GM12878 (cell line): ENCODE results near the gene ACTR1A. TPM values are rescaled to one million over a fixed set of nuclear protein-coding genes. Genes with fewer than 3 reads are reported as not detected.
A peak's percentile ranks its signal among the peaks of the same experiment; 100 is the strongest.

Experiments
- ATF7 ChIP-seq: fragments of 450-650 bp; IDR thresholded peaks from 2 replicates; pipeline ENCODE4 v1.6.1; 2016; ENCODE audit warnings: low read depth, mild to moderate bottlenecking
- CBX5 ChIP-seq: sonication (generic); IDR thresholded peaks from 2 replicates; pipeline ENCODE4 v1.6.1; 2016; ENCODE audit warnings: low read depth, moderate library complexity, mild to moderate bottlenecking, inconsistent platforms
- CREM ChIP-seq: IDR thresholded peaks from 2 replicates; pipeline ENCODE4 v1.6.1; 2014; ENCODE audit warnings: antibody characterized with exemption, low read depth
- CUX1 ChIP-seq: IDR thresholded peaks from 2 replicates; pipeline ENCODE4 v1.6.1; 2012; ENCODE audit warnings: improper control_type of control experiment, low read depth, low read length; ENCODE audit not compliant: insufficient replicate concordance
- E4F1 ChIP-seq: fragments of 450-650 bp; IDR thresholded peaks from 2 replicates; pipeline ENCODE4 v1.6.1; 2018; ENCODE audit warnings: borderline replicate concordance, mild to moderate bottlenecking; ENCODE audit not compliant: partially characterized antibody
- EGR1 ChIP-seq, 2 experiments: IDR thresholded peaks; 1 replicate in 1 of 2; 2 replicates in 1 of 2; pipeline ENCODE4 v1.6.1; 2011 to 2012; ENCODE audit warnings: low read depth in 2 of 2, low read length in 2 of 2, borderline replicate concordance in 1 of 2, mild to moderate bottlenecking in 1 of 2, moderate library complexity in 1 of 2
- MXI1 ChIP-seq: fragments of 150-350 bp; IDR thresholded peaks from 2 replicates; pipeline ENCODE4 v1.6.1; 2011; ENCODE audit warnings: low read depth, mild to moderate bottlenecking, inconsistent platforms, low read length, improper control_type of control experiment
- MYB ChIP-seq: fragments of 150-350 bp; IDR thresholded peaks from 2 replicates; pipeline ENCODE4 v1.6.1; 2014; ENCODE audit warnings: mild to moderate bottlenecking, low read depth, low read length, borderline replicate concordance
- NBN ChIP-seq: fragments of 450-650 bp; IDR thresholded peaks from 2 replicates; pipeline ENCODE4 v1.6.1; 2016
- NFYB ChIP-seq: IDR thresholded peaks from 2 replicates; pipeline ENCODE4 v1.6.1; 2011; ENCODE audit warnings: low read depth, mild to moderate bottlenecking, low read length, improper control_type of control experiment, moderate library complexity; ENCODE audit not compliant: insufficient read depth
- NR2F1 ChIP-seq: fragments of 450-650 bp; conservative IDR thresholded peaks from 2 replicates; pipeline ENCODE4 v1.6.1; 2017; ENCODE audit warnings: mild to moderate bottlenecking
- POU2F2 ChIP-seq: IDR thresholded peaks from 3 replicates; pipeline ENCODE4 v1.6.1; 2011; ENCODE audit warnings: low read depth, mild to moderate bottlenecking, low read length, borderline replicate concordance
- SIN3A ChIP-seq: IDR thresholded peaks from 2 replicates; pipeline ENCODE4 v1.6.1; 2012; ENCODE audit warnings: low read depth, low read length, improper control_type of control experiment
- STAT1 ChIP-seq: fragments of 450-650 bp; conservative IDR thresholded peaks from 2 replicates; pipeline ENCODE4 v1.6.1; 2014; ENCODE audit warnings: antibody characterized with exemption, mild to moderate bottlenecking
- TAF1 ChIP-seq: IDR thresholded peaks from 2 replicates; pipeline ENCODE4 v1.6.1; 2011; ENCODE audit warnings: mild to moderate bottlenecking, low read depth, low read length, borderline replicate concordance
- TARDBP ChIP-seq: IDR thresholded peaks from 2 replicates; pipeline ENCODE4 v1.6.1; 2016; ENCODE audit warnings: borderline replicate concordance
- TBL1XR1 ChIP-seq: IDR thresholded peaks from 2 replicates; pipeline ENCODE4 v1.6.1; 2012; ENCODE audit warnings: low read depth, low read length, improper control_type of control experiment
- TCF12 ChIP-seq: IDR thresholded peaks from 2 replicates; pipeline ENCODE4 v1.6.1; 2011; ENCODE audit warnings: low read depth, mild to moderate bottlenecking, low read length
- ZNF24 ChIP-seq: fragments of 450-650 bp; IDR thresholded peaks from 2 replicates; pipeline ENCODE4 v1.6.1; 2017; ENCODE audit warnings: antibody characterized with exemption, mild to moderate bottlenecking
- polyA plus RNA-seq, 11 experiments: library from polyadenylated mRNA; depleted of rRNA in 4 of 11; unstranded in 6 of 11; stranded (reverse) in 5 of 11; fragments of >200 nt; fragmentation: Nextera tagmentation in 4 of 11; fragmentation: Illumina TruSeq in 1 of 11; extraction: Ambion mirVana in 4 of 11; extraction: Trizol in 1 of 11; gene quantifications; 1 replicate in 1 of 11; 2 replicates in 10 of 11; pipeline versions ENCODE4 v1.2.1 to v1.2.3, GENCODE V29; 2011 to 2016; ENCODE audit warnings: inconsistent platforms in 2 of 11, missing spikeins in 2 of 11, low read depth in 1 of 11
- total RNA-seq, 4 experiments: library from RNA; depleted of rRNA in 3 of 4; stranded (reverse); fragments of >200 nt in 3 of 4; fragmentation: Illumina TruSeq in 1 of 4; extraction: Trizol in 1 of 4; gene quantifications; 2 replicates each; pipeline versions ENCODE4 v1.2.1 to v1.2.3, GENCODE V29; 2013 to 2021

ACTR1A gene
- total and polyA plus RNA-seq, 10 of the 15 experiments (the other 5 are each of a cell fraction or from before 2014, with no cell fraction given) = 43.0 to 110 (median 78.9) TPM

GRCh38 chr10:102432162-102432950 lies 70.2 kb downstream of the ACTR1A start, which contains the start of gene CUEDC2 (continued):
- TF ChIP-seq TCF12 = 0 out of 2 replicates have a peak, but pooled peaks have one; percentile 27
- no peak for TF ChIP-seq NFYB
- TF ChIP-seq MYB = 0 out of 2 replicates have a peak, but pooled peaks have one; percentile 55
- TF ChIP-seq TAF1 = peak; percentile 75
- TF ChIP-seq ZNF24 = peak; percentile 52; the same call in 1 of the 2 replicates
- TF ChIP-seq TBL1XR1 = 0 out of 2 replicates have a peak, but pooled peaks have one; percentile 34
- TF ChIP-seq E4F1 = peak; percentile 23
- 0 out of 2 replicates have a peak, but pooled peaks have one; percentile 33 for TF ChIP-seq CBX5
- 0 out of 2 replicates have a peak, but pooled peaks have one; percentile 37 for TF ChIP-seq STAT1
- TF ChIP-seq TARDBP = peak; percentile 84
- no peak for TF ChIP-seq NR2F1
- 0 out of 2 replicates have a peak, but pooled peaks have one; percentile 16 for TF ChIP-seq MXI1
- TF ChIP-seq NBN = peak; percentile 96; the same call in 1 of the 2 replicates
- peak; percentile 89 for TF ChIP-seq CREM
- no peak for TF ChIP-seq SIN3A
- peak; percentile 69 for TF ChIP-seq ATF7
- TF ChIP-seq CUX1 = no peak
- TF ChIP-seq POU2F2 = peak; percentile 48; the same call in 1 of the 3 replicates
- TF ChIP-seq EGR1 (IDR thresholded peaks at IDR 0.05; ENCODE audit: borderline replicate concordance in 1 of 2, low read depth in 2 of 2, low read length in 2 of 2) = peak in 1 of 2 experiments; percentile 40; a peak in 2 of 3 replicates
